ENCODE data around the gene ACSF3.

Gene ACSF3

DNA sequence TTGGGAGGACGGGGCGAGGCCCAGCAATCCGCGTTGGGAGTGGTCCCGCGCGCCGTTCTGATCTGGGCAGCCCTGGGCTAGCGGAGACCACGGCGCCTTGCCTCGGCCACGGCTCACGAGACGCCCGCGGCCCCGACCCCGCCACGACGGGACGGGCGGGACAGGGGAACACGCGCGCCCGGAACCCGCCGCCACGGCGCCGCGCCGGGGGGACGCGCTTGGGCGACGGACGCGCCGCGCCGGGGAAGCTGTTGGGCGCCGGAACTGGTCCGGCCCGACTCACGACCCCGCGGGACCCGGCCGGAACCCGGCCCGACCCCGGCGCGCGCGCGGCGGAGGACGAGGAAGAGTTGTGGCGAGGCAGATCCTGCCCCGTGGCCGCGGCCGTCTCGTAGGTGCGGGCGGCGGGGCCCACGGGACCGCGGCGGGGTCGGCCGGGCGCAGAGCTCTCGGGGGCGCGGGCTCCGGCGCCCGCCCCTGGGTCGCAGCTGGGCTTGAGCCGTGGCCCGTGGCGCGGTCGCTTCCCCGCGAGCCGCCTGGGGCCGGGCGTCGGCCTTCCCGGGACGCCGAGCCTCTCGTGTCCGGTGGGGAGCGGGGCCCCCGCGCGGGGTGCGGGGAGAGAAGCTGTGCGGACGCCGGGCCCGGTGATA, at the start of gene ACSF3:
Gene ACSF3 (plus strand): TSS at position 251 of the 650 bp plus-strand sequence. CDS start 6,830 bp downstream, outside the sequence.
- peak within 1 kb of the TSS; percentile 54 to 80 for H3K9ac ChIP-seq (ENCODE audit: low read depth in 1 of 2, low read length in 2 of 2)
- peak within 1 kb of the TSS; percentile 4 to 48 for H3K27ac ChIP-seq (ENCODE audit: low read depth in 2 of 2, low read length in 2 of 2)
- H3K9me3 ChIP-seq (ENCODE audit: control insufficient read depth in 2 of 2, low read length in 2 of 2), result no peaks in the 10 kb centered on the region
- H3K4me1 ChIP-seq (ENCODE audit: control insufficient read depth in 2 of 2, insufficient read depth in 2 of 2, low read length in 2 of 2), result peaks cover 21 to 33% of the 10 kb centered on the region in 2 donors
- peaks cover 0 to 13% of the 10 kb centered on the region in 2 donors for H3K27me3 ChIP-seq (ENCODE audit: control insufficient read depth in 2 of 2, insufficient read depth in 2 of 2, low read length in 2 of 2)
- H3K4me3 ChIP-seq (ENCODE audit: low read length in 2 of 2), result peak within 1 kb of the TSS; percentile 53 to 84
- H3K36me3 ChIP-seq (ENCODE audit: control insufficient read depth in 2 of 2, insufficient read depth in 2 of 2, low read length in 2 of 2), result peaks cover 2 to 4% of the 10 kb centered on the region in 2 donors

DNA sequence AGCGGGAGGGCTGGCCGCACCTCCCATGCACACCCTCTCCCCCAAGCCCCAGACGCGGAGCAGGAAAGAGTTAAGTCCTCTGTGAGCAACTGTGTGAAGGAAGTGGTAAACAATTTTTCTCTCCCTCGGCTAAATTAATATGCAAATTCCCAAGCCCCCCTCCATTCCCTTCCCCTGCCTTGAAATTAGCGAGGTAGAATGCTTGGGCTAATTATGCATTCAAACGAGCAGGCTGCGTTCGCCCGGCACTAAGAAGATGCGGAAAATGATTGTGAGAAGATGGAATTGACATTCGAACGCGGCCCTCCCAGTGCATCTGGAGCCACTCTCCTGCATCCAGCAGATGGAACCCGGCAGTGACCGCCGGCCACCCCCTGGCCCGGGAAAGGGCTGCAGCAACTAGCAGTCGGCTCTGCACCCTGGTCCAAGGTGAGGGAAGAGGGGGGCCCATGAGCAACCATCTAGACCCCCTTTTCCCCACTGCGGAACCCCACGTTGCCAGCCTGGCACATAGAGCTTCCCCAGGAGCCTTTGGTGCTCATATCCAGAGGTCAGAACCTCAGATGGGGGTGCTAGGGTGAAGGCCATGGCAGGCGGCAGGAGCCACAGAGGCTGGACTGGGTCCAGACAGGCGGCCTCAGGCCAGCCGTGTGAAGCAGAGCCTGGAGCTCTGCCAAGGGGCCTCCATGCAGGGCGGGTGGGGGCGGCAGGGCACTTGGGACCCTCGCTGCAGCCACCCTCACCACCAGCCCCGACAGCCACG, 49.1 kb upstream of the ACSF3 start:
- H3K9ac ChIP-seq (ENCODE audit: low read depth in 1 of 2, low read length in 2 of 2), result no peak overlapping the region
- no peak overlapping the region for H3K4me3 ChIP-seq (ENCODE audit: low read length in 2 of 2)

DNA sequence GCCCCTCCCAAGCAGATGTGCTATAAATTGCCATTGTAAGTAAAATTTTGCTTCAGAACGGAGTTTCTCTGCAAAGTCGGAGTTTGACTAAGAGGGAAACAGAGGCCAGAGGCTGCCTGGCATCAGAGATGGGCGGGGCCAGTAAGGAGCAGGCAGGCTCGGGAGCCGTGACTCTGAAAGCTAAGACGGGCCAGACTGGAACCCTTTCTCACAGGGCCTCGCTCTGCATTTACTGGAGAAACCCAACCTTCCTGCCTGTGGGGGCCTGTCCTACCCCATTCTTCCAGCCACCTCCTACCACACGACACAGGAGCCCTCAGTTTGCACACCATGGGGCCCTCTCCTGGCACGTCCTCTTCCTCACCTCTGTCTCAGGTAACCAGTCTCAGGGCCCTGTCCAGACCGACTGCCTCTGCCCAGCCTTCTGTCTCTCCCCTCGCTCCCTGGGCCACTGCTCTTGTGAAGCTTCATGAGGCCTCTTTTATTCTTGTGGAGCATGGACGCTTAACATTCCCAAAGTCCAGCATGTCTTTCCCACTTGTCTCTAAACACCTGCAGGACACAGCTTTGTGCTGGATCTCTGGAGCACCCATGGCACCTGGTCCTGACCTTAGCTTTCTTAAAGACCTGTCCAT, 48.4 kb upstream of the ACSF3 start:
- Histone ChIP-seq H3K9ac (ENCODE audit: low read depth in 1 of 2, low read length in 2 of 2) (no peak overlapping the region), H3K4me3 (ENCODE audit: low read length in 2 of 2) (no peak overlapping the region), H3K27me3 (ENCODE audit: control insufficient read depth in 2 of 2, insufficient read depth in 2 of 2, low read length in 2 of 2) (peaks cover 6 to 15% of the 10 kb centered on the region in 2 donors), H3K4me1 (ENCODE audit: control insufficient read depth in 2 of 2, insufficient read depth in 2 of 2, low read length in 2 of 2) (no peaks in the 10 kb centered on the region), H3K27ac (ENCODE audit: low read depth in 2 of 2, low read length in 2 of 2) (no peak overlapping the region), H3K36me3 (ENCODE audit: control insufficient read depth in 2 of 2, insufficient read depth in 2 of 2, low read length in 2 of 2) (no peaks in the 10 kb centered on the region), H3K9me3 (ENCODE audit: control insufficient read depth in 2 of 2, low read length in 2 of 2) (no peaks in the 10 kb centered on the region)

More for the DNA sequence above, 49.1 kb upstream of the ACSF3 start:
- no peaks in the 10 kb centered on the region for H3K9me3 ChIP-seq (ENCODE audit: control insufficient read depth in 2 of 2, low read length in 2 of 2)
- H3K27ac ChIP-seq (ENCODE audit: low read depth in 2 of 2, low read length in 2 of 2), result no peak overlapping the region
- H3K36me3 ChIP-seq (ENCODE audit: control insufficient read depth in 2 of 2, insufficient read depth in 2 of 2, low read length in 2 of 2), result no peaks in the 10 kb centered on the region
- no peaks in the 10 kb centered on the region for H3K4me1 ChIP-seq (ENCODE audit: control insufficient read depth in 2 of 2, insufficient read depth in 2 of 2, low read length in 2 of 2)
- peaks cover 6 to 15% of the 10 kb centered on the region in 2 donors for H3K27me3 ChIP-seq (ENCODE audit: control insufficient read depth in 2 of 2, insufficient read depth in 2 of 2, low read length in 2 of 2)

DNA sequence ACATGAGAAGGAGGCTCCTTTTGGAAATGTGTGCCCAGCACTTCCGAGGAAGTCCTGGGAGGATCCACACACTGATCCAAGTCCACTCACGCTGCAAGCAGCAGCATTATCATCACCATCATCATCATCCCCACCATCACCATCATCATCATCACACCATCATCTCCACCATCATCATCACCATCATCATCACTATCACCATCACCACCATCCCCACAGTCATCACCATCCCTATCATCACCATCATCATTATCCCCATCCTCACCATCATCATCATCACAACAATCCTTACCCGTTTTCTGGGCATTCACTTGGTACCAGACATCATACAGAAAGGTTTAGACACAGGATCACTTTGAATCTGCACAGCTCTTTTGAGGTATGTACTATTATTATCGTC, 47.8 kb upstream of the ACSF3 start:
- no peaks in the 10 kb centered on the region for H3K36me3 ChIP-seq (ENCODE audit: control insufficient read depth in 2 of 2, insufficient read depth in 2 of 2, low read length in 2 of 2)
- H3K4me3 ChIP-seq (ENCODE audit: low read length in 2 of 2), result no peak overlapping the region
- H3K4me1 ChIP-seq (ENCODE audit: control insufficient read depth in 2 of 2, insufficient read depth in 2 of 2, low read length in 2 of 2), result no peaks in the 10 kb centered on the region
- no peak overlapping the region for H3K27ac ChIP-seq (ENCODE audit: low read depth in 2 of 2, low read length in 2 of 2)
- H3K27me3 ChIP-seq (ENCODE audit: control insufficient read depth in 2 of 2, insufficient read depth in 2 of 2, low read length in 2 of 2), result peaks cover 6 to 15% of the 10 kb centered on the region in 2 donors
- H3K9ac ChIP-seq (ENCODE audit: low read depth in 1 of 2, low read length in 2 of 2), result no peak overlapping the region
- H3K9me3 ChIP-seq (ENCODE audit: control insufficient read depth in 2 of 2, low read length in 2 of 2), result no peaks in the 10 kb centered on the region

DNA sequence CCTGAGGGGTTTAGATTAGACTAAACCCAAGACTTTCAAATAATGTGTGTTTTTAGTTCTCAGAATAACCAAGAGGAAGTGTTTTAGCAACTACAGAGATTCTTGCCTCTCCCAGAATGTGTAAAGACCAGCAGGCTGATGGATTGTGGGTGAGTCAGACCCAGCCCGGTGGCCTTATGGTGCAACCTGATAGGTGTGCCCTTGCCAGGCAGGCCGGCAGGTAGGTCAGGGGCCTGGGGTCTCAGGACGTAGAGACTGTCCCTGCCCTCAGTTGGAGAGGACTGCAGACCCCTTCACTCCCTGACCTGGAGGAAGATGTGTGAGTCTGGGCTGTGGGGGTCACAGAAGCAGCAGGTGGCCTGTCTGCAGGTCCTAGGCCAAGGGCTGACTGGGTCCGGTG, 47.2 kb upstream of the ACSF3 start:
- H3K27me3 ChIP-seq (ENCODE audit: control insufficient read depth in 2 of 2, insufficient read depth in 2 of 2, low read length in 2 of 2), result peaks cover 6 to 15% of the 10 kb centered on the region in 2 donors
- no peaks in the 10 kb centered on the region for H3K9me3 ChIP-seq (ENCODE audit: control insufficient read depth in 2 of 2, low read length in 2 of 2)
- no peaks in the 10 kb centered on the region for H3K36me3 ChIP-seq (ENCODE audit: control insufficient read depth in 2 of 2, insufficient read depth in 2 of 2, low read length in 2 of 2)
- no peak overlapping the region for H3K4me3 ChIP-seq (ENCODE audit: low read length in 2 of 2)
- peaks cover 0 to 1% of the 10 kb centered on the region in 2 donors for H3K4me1 ChIP-seq (ENCODE audit: control insufficient read depth in 2 of 2, insufficient read depth in 2 of 2, low read length in 2 of 2)
- no peak overlapping the region for H3K9ac ChIP-seq (ENCODE audit: low read depth in 1 of 2, low read length in 2 of 2)
- H3K27ac ChIP-seq (ENCODE audit: low read depth in 2 of 2, low read length in 2 of 2), result no peak overlapping the region

- Histone ChIP-seq H3K4me3 (ENCODE audit: low read length in 2 of 2) (no peak overlapping the region), H3K27ac (ENCODE audit: low read depth in 2 of 2, low read length in 2 of 2) (no peak overlapping the region), H3K27me3 (ENCODE audit: control insufficient read depth in 2 of 2, insufficient read depth in 2 of 2, low read length in 2 of 2) (peaks cover 6 to 15% of the 10 kb centered on the region in 2 donors), H3K9me3 (ENCODE audit: control insufficient read depth in 2 of 2, low read length in 2 of 2) (no peaks in the 10 kb centered on the region), H3K9ac (ENCODE audit: low read depth in 1 of 2, low read length in 2 of 2) (no peak overlapping the region), H3K36me3 (ENCODE audit: control insufficient read depth in 2 of 2, insufficient read depth in 2 of 2, low read length in 2 of 2) (no peaks in the 10 kb centered on the region), H3K4me1 (ENCODE audit: control insufficient read depth in 2 of 2, insufficient read depth in 2 of 2, low read length in 2 of 2) (peaks cover 6 to 9% of the 10 kb centered on the region in 2 donors)
Observed at GRCh38 chr16:89047331-89048089, 46.1 kb upstream of the ACSF3 start.

- Histone ChIP-seq H3K4me1 (ENCODE audit: control insufficient read depth in 2 of 2, insufficient read depth in 2 of 2, low read length in 2 of 2) (peaks cover 8 to 12% of the 10 kb centered on the region in 2 donors), H3K27me3 (ENCODE audit: control insufficient read depth in 2 of 2, insufficient read depth in 2 of 2, low read length in 2 of 2) (peaks cover 6 to 15% of the 10 kb centered on the region in 2 donors), H3K9ac (ENCODE audit: low read depth in 1 of 2, low read length in 2 of 2) (no peak overlapping the region), H3K9me3 (ENCODE audit: control insufficient read depth in 2 of 2, low read length in 2 of 2) (no peaks in the 10 kb centered on the region), H3K27ac (ENCODE audit: low read depth in 2 of 2, low read length in 2 of 2) (no peak overlapping the region), H3K36me3 (ENCODE audit: control insufficient read depth in 2 of 2, insufficient read depth in 2 of 2, low read length in 2 of 2) (no peaks in the 10 kb centered on the region), H3K4me3 (ENCODE audit: low read length in 2 of 2) (no peak overlapping the region)
Observed at GRCh38 chr16:89048090-89048725, 45.4 kb upstream of the ACSF3 start.

DNA sequence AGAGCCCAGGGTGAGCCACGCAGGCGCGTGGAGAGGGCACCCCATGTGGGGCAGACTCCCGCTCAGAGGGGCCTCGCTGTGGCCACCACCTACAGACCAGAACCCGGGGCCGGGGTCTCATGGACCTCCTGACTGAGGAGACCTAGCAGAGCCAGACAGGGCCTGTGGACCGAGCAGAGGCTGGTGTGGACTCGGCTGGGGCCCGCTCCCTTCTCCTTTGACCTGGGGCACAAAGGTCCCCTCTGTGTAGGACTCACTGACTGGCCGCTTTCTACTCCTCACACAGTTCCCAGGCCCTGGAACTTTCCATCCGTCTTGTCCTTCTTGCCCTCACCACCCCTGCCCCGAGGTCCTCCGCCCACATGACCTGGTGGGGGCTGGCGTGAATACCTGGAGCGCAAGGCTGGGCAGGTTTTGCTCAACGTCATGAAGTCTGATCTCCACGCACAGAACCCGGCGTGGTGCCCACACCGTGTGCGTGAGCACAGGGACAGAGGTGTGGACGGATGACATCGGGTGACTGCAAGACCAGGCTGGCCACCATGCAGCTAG, 44.7 kb upstream of the ACSF3 start:
- Histone ChIP-seq H3K4me1 (ENCODE audit: control insufficient read depth in 2 of 2, insufficient read depth in 2 of 2, low read length in 2 of 2) (peaks cover 15 to 19% of the 10 kb centered on the region in 2 donors), H3K9me3 (ENCODE audit: control insufficient read depth in 2 of 2, low read length in 2 of 2) (no peaks in the 10 kb centered on the region), H3K4me3 (ENCODE audit: low read length in 2 of 2) (no peak overlapping the region), H3K9ac (ENCODE audit: low read depth in 1 of 2, low read length in 2 of 2) (no peak overlapping the region), H3K27ac (ENCODE audit: low read depth in 2 of 2, low read length in 2 of 2) (no peak overlapping the region), H3K27me3 (ENCODE audit: control insufficient read depth in 2 of 2, insufficient read depth in 2 of 2, low read length in 2 of 2) (peaks cover 6 to 15% of the 10 kb centered on the region in 2 donors), H3K36me3 (ENCODE audit: control insufficient read depth in 2 of 2, insufficient read depth in 2 of 2, low read length in 2 of 2) (no peaks in the 10 kb centered on the region)

DNA sequence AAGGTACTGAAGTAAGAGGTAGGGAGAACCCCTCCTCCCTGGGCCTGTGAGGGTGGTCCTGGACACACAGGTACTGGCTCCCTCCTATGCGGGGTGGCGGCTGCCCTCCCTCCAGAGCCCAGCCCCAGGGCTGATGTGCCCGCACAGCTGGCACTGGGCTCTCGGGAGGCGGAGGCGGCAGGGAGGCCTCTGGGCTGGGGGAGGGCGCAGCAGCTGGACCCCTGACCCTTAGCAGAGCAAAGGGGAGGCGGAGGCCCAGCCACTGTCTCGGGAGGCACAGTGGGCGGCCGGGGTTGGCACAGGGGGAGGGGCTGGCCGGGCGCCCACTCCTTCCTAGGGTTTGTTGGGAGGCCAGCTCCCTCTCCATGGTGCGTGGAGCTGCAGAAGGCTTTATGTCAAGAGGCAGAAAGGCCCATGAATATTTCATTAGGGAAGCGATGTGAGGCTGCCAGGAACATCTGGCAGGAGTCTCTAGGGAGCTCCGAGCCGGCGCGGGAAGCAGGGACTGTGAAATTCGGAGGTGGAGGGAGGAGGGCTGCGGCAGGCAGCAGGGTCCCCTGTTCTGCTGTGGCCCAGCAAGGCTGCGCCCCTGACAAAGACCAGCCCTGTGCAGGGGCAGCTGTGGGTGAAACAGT, 44.1 kb upstream of the ACSF3 start:
- peaks cover under 1 to 15% of the 10 kb centered on the region in 2 donors for H3K27me3 ChIP-seq (ENCODE audit: control insufficient read depth in 2 of 2, insufficient read depth in 2 of 2, low read length in 2 of 2)
- no peak overlapping the region for H3K9ac ChIP-seq (ENCODE audit: low read depth in 1 of 2, low read length in 2 of 2)
- H3K9me3 ChIP-seq (ENCODE audit: control insufficient read depth in 2 of 2, low read length in 2 of 2), result no peaks in the 10 kb centered on the region
- no peaks in the 10 kb centered on the region for H3K36me3 ChIP-seq (ENCODE audit: control insufficient read depth in 2 of 2, insufficient read depth in 2 of 2, low read length in 2 of 2)
- no peak overlapping the region for H3K4me3 ChIP-seq (ENCODE audit: low read length in 2 of 2)
- no peak overlapping the region for H3K27ac ChIP-seq (ENCODE audit: low read depth in 2 of 2, low read length in 2 of 2)
- peaks cover 18 to 22% of the 10 kb centered on the region in 2 donors for H3K4me1 ChIP-seq (ENCODE audit: control insufficient read depth in 2 of 2, insufficient read depth in 2 of 2, low read length in 2 of 2)
